GM12891 (cell line): ENCODE measurements around the gene NKTR.

Source experiments
- PAX5 ChIP-seq: IDR thresholded peaks from 2 replicates; pipeline ENCODE4 v1.6.1; 2011; ENCODE audit warnings: low read length, moderate library complexity, mild to moderate bottlenecking; ENCODE audit not compliant: insufficient read depth, severe bottlenecking
- POLR2A ChIP-seq: IDR thresholded peaks from 2 replicates; pipeline ENCODE4 v1.6.1; 2011; ENCODE audit warnings: low read depth, low read length, control low read depth
- POLR2AphosphoS5 ChIP-seq: IDR thresholded peaks from 2 replicates; pipeline ENCODE4 v1.6.1; 2011; ENCODE audit warnings: low read depth, low read length, control low read depth
- POU2F2 ChIP-seq: IDR thresholded peaks from 2 replicates; pipeline ENCODE4 v1.6.1; 2011; ENCODE audit warnings: low read depth, mild to moderate bottlenecking, control low read depth, low read length, moderate library complexity
- TAF1 ChIP-seq: IDR thresholded peaks from 2 replicates; pipeline ENCODE4 v1.6.1; 2011; ENCODE audit warnings: low read depth, low read length, control low read depth

GRCh38 chr3:42665050-42665878 is 64.8 kb downstream of the NKTR start:
- TF ChIP-seq POLR2A (no peak), POU2F2 (no peak), PAX5 (no peak), POLR2AphosphoS5 (no peak), TAF1 (no peak)
